GM12801 (cell line): Measurements from ENCODE around the gene BRICD5.

Experiments
- CTCF ChIP-seq: IDR thresholded peaks from one replicate; pipeline ENCODE4 v1.5.1; 2011; ENCODE audit warnings: control low read depth; ENCODE audit not compliant: insufficient read length; ENCODE audit errors: extremely low read depth

The BRICD5 gene

GRCh38 chr16:2173916-2174315 is 36.7 kb downstream of the BRICD5 start:
- TF ChIP-seq CTCF: no peak

GRCh38 chr16:2173366-2173765 is 37.3 kb downstream of the BRICD5 start:
- TF ChIP-seq CTCF: no peak

- no peak for TF ChIP-seq CTCF
These were observed 37.9 kb downstream of the BRICD5 start for GRCh38 chr16:2172688-2173335.

- no peak for TF ChIP-seq CTCF
These were observed 39.0 kb downstream of the BRICD5 start for GRCh38 chr16:2171601-2172178.

GRCh38 chr16:2170587-2171435 is 39.9 kb downstream of the BRICD5 start:
- no peak for TF ChIP-seq CTCF

- no peak for TF ChIP-seq CTCF
These were observed 40.6 kb downstream of the BRICD5 start for GRCh38 chr16:2170080-2170479.

GRCh38 chr16:2167068-2167638 is 43.5 kb downstream of the BRICD5 start:
- TF ChIP-seq CTCF: no peak
